DMS114 treated with DMSO at 0.1 percent for 48 hours (cell line): ENCODE results near the gene MTMR4.
A peak's percentile ranks its signal among the peaks of the same experiment; 100 is the strongest.
"Not testable (repeated sequence)": the region's sequence is repeated elsewhere in the genome, so short reads cannot be mapped to it uniquely, and the experiment has no call there.

Source experiments
- DNase-seq: peaks from one replicate; lab custom pipeline; 2025; ENCODE audit not compliant: unreplicated experiment; lab: John Stamatoyannopoulos, UW

MTMR4 gene

DNA sequence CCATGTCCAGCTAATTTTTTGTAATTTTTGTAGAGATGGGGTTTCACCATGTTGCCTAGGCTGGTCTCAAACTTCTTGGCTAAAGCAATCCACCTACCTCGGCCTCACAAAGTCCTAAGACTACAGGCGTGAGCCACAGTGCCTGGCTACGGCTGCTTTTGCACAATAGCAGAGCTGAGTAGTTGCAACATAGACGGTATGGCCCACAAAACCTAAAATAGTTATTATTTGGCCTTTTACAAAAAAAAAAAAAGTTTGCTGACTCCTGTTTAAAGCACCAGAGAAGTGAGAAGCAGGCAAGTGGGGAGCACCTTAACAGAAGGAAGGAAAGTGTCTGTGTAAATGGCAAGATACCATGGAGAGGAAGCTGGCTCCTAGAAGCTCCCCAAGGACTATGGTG lies 20.9 kb downstream of the MTMR4 start:
- no peak for DNase-seq

DNA sequence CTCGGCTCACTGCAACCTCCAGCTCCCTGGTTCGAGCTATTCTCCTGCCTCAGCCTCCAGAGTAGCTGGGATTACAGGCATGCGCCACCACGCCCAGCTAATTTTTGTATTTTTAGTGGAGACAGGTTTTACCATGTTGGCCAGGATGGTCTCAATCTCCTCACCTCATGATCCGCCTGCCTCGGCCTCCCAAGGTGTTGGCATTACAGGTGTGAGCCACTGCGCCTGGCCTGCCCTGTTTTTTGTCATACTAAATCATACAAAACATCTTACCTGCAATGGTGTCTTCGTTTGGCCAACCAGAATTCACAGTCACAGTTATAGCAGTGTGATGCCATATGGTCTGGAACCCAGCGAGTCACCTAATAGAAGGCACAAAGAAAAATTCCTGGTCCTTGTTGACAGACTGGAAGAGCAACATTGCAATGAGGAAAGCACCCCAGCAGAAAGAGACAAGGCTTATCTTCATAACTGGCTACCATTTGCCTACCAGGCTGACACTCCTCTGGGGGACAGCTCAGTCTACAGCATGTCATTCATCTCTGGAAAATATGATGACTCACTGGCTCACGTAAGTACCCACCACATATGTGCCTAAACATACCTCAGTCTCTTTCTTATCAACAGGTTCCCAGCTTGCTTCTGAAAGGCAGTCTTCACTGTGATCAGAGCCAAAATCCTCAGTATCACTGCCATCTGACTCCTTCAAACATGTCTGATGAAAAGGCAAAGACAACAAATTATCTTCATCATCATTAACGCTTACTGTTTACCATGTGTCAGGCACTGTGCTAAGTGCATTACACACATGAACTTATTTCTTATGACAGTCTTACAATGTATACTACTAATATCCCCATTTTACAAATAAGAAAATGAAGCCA lies 22.0 kb downstream of the MTMR4 start:
- no peak for DNase-seq

DNA sequence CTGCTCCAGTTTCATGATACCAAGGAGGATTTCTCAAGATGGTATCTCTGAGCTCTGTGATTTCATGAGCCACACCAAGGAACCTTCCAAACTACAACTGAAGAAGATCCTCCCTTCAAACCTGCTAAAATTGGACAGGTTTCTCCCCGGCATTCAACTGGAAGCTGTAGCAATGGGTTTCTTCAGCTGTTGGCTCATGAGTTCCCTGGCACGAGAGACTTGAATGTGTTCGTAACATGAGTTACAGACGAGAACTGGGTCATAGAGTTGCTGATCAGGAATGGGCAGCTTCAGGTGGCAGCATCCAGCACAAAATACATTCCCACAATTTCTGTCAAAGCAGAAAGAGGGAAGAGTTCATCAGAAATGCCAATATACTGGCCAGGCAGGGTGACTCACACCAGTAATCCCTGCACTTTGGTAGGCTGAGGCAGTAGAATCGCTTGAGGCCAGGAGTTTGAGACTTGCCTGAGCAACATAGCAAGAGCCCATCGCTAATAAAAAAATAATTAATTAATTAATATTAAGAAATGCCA lies 22.9 kb downstream of the MTMR4 start:
- no peak for DNase-seq

DNA sequence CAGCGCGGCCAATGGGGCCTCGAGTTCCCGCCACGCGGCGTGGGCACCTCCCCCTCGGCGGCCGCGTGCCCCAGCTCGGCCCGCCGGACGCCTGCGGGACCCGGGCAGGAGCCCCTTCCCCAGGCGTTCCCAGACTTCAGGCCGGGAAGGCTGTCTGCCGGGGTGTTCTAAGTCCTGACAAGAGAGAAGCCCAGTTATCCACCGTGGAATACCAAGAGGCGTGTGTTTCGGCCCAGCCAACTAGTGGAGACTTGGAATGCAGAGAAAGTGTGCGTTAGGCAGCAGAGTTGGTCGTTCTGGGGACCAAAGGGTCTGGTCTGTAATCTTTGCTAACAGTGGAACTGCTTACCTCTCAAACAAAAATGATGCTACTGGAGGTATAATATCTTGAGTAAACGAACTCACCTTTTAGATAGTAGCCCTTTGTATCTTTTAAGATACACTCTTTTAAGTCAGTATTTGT lies 26.0 kb downstream of the MTMR4 start:
- DNase-seq, result no peak

DNA sequence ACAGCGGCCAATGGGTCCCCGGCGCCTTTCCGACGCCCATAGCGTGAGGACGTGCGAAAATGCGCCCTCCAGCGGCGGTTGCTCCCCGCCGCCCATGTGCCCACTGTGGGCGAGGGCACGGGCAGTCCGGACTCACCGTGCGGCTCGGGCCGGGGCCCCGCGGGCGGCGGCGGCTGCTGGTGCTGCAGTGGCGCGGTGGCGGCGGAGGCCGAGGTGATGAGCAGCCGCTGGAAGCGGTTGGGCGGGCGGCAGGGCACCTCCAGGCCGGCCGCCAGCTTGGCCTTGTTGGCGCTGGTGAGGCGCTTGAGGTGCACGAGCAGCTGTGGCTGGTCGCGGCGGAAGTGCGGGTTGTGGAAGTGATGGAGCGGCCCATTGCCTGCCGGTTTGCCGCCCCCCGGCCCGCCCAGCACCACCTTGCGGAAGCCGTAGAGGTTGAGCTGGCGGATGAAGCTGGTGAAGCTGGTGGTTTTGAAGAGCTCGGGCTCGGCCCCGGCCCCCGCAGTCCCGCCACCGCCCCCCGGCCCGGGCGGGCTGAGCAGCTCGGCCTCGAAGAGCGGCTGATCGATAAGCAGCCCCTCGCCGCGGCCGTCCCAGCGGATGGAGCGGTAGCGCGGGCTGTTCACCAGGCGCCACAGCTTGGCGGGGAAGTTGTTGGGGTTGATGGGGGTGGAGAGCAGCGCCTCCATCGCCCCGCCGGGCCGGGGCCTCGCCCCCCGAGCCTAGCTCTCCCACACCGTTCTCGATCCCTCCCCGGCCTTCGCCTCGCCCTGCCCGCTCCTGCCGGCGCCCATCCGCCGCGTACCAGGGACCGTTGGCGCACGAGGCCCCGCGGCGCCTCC lies 26.6 kb downstream of the MTMR4 start, which contains the start of gene HSF5:
Gene HSF5 (minus strand): TSS at position 820 of the 839 bp plus-strand sequence. CDS start 134 bp downstream, at position 686.
- no peak for DNase-seq

DNA sequence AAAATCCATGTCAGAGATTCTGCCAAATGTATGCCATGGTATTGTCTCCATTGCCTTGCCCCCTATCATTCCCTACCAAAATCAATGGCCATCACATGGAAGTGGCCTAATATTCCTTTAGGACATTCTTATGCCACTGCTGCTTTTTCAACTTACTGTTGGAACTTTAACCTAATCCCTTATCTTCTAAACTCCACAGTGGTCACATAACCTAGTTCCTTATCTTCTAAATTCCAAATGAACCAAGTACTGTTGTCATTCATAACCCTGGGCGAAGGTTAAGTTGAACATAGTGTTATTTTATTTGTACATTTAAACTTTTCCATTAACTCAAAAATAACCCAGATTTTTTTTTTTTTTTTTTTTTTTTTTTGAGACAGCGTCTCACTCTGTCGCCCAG lies 29.8 kb downstream of the MTMR4 start:
- no peak for DNase-seq

DNA sequence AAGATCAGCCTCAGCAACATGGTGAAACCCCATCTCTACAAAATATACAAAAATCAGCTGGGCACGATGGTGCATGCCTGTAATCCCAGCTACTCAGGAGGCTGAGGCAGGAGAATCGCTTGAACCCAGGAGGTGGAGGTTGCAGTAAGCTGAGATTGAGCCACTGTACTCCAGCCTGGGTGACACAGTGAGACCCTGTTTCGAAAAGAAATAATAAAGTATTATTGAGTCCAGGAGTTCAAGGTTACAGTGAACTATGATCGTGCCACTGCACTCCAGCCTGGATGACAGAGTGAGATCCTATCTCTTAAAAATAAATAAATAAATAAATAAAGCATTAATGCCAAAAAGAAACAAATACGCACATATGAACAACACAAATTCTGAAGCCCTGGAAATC lies 32.6 kb downstream of the MTMR4 start:
- not testable (repeated sequence) for DNase-seq

DNA sequence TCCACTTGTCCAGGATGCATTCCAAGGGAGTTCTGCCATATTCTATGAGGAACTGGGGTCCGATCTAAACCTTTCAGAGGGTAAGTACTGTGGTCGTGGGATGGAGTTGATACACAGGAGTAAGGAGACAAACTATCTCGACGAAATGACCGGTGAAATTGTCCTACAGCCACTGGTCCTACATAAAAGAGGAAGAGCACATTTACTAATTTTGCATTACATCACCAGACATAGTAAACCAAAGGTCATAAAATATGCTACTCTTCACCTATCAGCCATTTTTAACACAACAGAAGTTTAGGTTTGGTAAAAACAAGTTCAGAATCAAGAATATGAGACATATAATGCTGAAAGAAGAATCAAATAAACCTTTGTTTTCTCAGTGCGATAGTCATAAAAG lies 34.3 kb downstream of the MTMR4 start:
- DNase-seq, result no peak

DNA sequence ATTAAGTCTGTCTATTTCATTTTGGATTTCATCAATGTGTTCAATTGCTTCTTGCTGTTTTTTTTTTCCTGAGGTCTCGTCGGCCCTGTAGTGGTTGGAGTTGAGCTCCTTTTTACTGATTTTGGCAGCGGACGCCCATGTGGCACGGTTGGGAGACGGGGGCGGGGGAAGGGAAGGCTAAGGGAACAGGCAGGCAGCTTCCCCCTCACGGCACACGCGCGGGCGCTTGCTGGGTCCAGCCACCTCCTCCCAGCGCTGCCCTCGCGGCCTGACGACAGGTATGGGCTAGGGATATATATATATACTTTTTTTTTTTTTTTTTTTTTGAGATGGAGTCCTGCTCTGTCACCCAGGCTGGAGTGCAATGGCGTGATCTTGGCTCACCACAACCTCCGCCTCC lies 37.6 kb downstream of the MTMR4 start:
- DNase-seq, result no peak

DNA sequence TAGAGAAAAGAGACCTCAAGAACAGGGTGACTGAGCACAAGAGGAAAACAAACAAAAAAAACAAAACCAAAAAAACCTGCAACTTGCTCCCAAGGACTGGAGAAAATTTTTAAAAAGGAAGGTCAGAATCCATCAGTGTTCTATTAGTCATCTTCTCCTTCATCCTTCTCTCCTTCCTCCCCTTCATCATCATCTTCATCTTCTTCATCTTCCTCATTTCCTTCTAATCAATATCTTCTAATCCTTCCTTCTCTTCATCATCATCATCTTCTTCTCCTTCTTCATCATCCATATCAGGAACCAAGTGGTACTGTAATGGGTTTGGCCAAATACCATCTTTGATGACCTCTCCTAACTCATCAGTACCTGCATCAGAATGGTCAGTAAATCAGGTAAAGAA lies 38.5 kb downstream of the MTMR4 start:
- no peak for DNase-seq

DNA sequence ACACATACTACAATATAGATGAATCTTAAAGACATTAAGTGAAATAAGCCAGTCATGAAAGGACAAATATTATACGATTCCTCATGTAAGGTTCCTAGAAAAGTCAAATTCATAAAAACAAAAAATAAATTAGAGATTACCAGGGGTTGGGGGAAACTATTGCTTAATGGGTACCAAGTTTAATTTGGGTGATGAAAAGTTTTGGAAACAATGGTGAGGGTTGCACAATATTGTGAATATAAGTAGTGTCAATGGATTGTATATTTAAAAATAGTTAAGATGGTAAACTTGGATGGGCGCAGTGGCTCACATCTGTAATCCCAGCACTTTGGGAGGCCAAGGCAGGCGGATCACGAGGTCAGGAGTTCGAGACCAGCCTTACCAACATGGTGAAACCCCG lies 44.1 kb downstream of the MTMR4 start:
- DNase-seq, result no peak

DNA sequence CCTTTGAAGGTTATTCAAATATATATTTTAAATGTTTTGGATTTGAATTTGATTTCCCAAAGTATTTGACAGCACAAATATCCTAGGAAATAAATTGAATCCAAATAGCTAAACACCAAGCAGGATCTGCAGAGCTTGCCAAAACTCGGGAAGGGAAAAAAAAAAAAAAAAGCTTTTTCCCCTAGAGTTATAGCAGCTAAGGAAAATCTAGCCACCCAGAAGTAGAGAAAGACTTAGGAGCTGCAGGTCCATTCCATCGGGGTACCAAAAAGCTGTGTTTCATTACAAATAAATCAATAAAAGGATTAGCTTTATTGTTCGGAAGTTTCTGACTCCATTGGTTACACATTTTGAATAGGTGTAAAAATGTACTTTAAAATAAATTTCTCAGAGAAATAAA lies 45.5 kb downstream of the MTMR4 start:
- DNase-seq, result no peak

DNA sequence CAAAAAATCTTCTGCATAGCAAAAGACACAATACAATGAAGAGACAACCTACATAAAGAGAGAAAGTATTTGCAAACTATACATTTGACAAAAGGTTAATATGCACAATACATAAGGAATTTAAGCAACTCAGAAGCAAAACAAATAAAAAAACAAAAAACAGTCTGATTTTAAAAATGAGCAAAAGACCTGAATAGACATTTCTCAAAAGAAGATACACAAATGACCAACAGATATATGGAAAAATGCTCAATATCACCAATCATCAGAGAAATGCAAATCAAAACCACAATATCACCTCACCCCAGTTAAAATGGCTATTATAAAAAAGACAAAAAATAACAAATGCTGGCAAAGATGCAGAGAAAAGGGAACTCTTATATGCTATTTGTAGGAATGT lies 58.9 kb downstream of the MTMR4 start:
- no peak for DNase-seq

DNA sequence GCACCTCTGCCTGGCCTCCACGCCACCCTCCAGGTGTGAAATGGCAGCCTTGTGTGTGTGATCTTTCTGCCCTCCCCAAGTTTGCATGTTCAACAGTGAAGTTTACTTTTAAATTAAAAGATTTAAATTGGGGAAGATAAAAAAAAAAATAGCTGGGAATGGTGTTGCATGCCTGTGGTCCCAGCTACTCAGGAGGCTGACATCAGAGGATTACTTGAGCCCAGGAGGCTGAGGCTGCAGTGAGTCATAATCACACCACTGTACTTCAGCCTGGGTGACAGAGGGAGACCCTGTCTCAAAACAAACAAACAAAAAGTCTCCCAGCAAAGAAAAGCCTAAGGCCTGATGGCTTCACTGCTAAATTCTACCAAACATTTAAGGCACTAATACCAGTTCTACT lies 61.7 kb downstream of the MTMR4 start:
- DNase-seq, result no peak

DNA sequence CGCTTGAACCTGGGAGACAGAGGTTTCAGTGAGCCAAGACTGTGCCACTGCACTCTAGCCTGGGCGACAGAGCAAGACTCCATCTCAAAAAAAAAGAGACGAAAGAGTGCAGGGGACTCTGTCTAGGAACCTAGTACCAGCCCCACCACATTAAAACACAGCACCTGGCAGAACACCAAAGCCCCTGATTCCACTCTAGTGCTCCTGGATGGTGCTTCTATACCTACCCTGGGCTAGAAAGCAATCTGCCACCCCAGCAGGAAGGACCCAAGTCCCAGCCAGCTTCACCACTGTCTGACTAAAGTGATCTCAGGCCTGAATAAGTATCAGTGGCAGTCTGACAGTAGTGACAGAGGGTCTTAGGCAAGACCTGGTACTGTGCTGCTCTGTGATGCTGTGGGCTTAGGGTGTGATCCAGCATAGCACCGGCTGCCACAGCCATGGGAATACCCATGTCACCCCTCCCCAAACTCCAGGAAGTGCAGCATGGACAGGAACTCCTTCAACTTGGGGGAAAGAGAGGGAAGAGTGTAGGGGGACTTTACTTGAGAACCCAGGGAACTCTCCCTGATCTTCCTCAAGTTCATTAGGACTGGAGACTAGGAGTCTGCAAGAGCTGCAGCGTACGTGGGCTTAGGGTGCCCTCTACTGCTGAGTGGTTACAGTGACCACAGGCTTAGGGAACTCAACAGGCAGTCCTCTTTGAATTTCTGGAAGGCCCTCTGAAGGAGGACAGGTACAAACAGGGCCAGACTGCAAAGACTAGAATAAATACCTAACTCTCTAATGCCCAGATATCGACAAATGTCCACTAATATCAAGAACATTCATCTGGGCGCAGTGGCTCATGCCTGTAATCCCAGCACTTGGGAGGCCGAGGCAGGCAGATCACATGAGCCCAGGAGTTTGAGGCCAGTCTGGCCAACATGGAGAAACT lies 67.1 kb downstream of the MTMR4 start:
- peak; percentile 80 for DNase-seq

DNA sequence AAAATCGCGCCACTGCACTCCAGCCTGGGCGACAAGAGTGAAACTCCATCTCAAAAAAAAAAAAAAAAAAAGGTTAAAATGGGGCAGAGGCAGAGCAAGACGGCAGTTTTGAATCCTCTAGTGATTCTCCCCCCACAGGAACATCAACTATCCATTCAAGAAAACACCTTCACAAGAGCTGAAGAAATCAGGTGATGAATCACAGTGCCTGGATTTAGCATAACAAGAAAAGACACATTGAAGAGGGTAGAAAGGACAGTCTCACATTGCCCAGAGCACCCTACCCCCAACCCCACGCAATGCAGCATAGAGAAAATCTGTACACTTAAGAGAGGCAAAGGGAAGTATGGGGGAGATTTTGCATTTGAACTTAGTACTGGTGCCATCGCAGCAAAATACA lies 68.4 kb downstream of the MTMR4 start:
- no peak for DNase-seq
